Coronary artery (tissue), 2 donors: ENCODE results near the gene SPEG.

Experiments used
- DNase-seq: peaks from one replicate; pipeline ENCODE4 v3.0.0-alpha.2; 2017; ENCODE audit warnings: low spot score
- H3K27ac ChIP-seq, 2 donors: fragments of 200-600 bp; sonication (generic); one replicate each; pipeline ENCODE4 v1.5.1; 2016 to 2019
- H3K4me3 ChIP-seq: fragments of 200-600 bp; sonication (generic); 2 replicates; pipeline ENCODE4 v1.5.1; 2016; ENCODE audit warnings: mild to moderate bottlenecking, moderate library complexity
- TF ChIP-seq, protein P1 (sequence below): fragments of 200-600 bp; sonication (generic); IDR thresholded peaks from one replicate; pipeline ENCODE4 v1.5.1; 2019; ENCODE audit warnings: antibody characterized with exemption

The SPEG gene

DNA sequence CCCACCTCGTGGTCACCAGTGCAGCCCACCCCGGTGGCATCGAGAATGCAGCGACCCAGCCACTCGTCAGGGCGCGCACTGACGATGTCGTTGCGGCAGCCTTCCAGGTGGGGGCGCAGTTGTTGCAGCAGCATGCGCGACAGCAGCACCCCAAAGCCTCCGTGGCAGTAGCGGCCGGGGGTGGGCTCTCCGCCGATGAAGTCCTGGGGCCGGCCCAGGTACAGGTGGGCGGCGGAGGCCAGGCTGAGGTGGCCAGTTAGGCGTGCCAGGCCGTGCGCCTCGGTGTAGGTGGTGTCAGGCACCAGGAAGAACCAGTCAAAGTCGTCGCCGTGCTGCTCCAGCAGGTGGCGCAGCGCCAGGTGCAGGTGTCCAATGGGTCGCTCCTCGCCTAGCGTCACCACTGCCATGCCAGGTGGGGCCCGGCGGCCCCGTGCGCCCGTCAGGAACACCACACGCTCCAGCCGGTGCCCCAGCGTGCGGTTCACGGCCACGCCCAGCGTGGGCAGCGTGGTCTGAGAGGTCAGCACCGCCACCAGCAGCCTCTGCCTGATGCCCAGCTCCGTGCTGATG, 107.1 kb downstream of the SPEG start:
- H3K4me3 ChIP-seq, result peak overlapping the region; percentile 54

DNA sequence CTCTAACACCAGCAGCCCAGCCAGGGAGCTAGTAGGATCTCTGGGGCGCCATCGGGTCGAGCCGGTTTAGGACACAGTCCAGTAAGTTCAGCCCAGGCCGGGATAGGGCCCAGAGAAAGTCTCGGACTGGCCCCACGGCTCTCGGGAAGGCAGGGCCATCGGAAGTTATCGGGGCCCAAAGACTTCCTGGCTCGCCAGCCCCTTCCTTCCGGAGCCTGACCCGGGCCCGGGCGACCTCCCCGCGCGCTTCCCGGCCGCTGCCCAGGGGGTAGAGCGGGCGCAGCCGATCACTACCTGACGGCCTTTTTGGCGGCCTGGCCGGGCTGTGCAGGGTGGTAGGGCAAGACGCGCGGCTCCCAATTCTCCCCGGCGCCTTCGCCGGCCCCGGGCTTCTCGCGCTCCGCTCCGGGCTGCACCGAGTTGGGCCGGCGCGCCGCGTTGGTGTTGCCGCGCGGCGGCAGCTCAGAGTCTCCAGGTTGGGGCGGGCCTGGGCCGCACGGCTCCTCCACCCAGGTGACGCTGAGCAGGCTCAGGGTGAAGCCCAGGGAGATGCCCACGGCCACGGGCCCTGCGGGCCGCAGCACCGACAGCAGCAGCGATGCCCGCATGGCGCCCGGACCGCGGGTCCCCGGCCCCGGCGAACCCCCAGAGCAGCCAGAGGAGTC, 108.4 kb downstream of the SPEG start:
- DNase-seq, result no peak

More for the DNA sequence above, 107.1 kb downstream of the SPEG start:
- H3K27ac ChIP-seq, result peak overlapping the region in 1 of 2 donors; percentile 97
- TF ChIP-seq, protein P1, sequence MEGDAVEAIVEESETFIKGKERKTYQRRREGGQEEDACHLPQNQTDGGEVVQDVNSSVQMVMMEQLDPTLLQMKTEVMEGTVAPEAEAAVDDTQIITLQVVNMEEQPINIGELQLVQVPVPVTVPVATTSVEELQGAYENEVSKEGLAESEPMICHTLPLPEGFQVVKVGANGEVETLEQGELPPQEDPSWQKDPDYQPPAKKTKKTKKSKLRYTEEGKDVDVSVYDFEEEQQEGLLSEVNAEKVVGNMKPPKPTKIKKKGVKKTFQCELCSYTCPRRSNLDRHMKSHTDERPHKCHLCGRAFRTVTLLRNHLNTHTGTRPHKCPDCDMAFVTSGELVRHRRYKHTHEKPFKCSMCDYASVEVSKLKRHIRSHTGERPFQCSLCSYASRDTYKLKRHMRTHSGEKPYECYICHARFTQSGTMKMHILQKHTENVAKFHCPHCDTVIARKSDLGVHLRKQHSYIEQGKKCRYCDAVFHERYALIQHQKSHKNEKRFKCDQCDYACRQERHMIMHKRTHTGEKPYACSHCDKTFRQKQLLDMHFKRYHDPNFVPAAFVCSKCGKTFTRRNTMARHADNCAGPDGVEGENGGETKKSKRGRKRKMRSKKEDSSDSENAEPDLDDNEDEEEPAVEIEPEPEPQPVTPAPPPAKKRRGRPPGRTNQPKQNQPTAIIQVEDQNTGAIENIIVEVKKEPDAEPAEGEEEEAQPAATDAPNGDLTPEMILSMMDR, result peak; percentile 86
- peak; percentile 84 for DNase-seq

DNA sequence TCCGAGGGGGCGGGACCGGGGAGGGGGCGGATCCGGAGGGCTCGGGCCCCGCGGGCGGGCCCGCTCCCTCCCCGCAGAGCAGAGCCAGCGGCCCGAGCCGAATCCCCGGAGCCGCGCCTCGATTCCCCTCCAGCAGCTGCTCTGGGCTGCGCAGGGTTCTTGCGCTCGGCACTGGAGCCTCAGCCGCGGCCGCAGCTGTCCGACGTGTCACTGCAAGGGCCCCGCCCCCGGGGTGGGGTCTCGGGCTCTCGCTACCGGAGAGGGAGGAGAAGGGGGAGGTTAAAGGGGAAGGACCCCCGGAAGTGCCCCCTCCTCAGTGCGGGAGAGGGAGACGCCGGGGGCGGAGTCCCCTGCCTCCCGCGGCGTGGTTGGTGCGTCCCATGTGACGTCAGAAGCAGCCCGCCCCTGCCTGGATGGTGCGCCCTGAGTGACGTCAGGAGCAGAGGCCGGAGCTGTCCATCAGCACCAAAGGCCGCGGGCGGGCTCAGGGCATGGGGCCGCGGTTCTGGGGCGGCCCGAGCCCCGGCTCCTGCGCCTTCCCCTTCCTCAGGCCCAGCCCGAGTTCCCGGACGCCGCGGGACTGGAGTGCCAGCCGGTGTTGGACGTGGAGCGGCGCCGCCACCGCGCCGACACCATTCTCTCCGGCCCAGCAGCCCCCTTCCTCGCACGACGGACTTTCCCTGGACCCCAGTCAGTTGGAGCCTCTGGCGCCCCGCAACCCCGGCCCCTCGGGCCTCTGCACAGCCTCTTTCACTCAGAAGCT, 109.1 kb downstream of the SPEG start, which contains the start of the genes CHPF and TMEM198:
Gene CHPF (minus strand): TSS at position 214 of the 763 bp plus-strand sequence. CDS start 271 bp downstream, outside the sequence.
Gene TMEM198 (plus strand): TSS at position 433 of the 763 bp plus-strand sequence. CDS start 700 bp downstream, outside the sequence.
- peak within 1 kb of the TSS; percentile 94 for H3K4me3 ChIP-seq
- DNase-seq, result peak; percentile 99
- TF ChIP-seq, protein P1, result no peak
- peak within 1 kb of the TSS; percentile 81 to 97 for H3K27ac ChIP-seq

More for the DNA sequence above, 108.4 kb downstream of the SPEG start:
- Histone ChIP-seq H3K27ac (peak overlapping the region; percentile 81 to 97), H3K4me3 (peak overlapping the region; percentile 94)
- TF ChIP-seq, protein P1, result no peak

DNA sequence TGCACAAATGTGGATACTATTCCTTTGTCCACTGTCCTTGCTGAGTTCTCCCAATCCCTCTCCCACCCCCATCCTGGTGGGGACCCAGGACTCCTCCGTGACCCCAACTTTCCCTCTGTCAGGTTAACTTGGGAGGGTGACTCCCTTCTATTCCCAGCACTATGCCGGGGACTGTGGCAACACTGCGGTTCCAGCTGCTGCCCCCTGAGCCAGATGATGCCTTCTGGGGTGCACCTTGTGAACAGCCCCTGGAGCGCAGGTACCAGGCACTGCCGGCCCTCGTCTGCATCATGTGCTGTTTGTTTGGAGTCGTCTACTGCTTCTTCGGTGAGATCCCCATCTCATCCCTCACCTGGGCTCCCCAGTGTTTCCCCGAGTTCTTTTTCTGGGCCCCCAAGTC, 109.9 kb downstream of the SPEG start:
- no peak for DNase-seq
- H3K4me3 ChIP-seq, result peak overlapping the region; percentile 94
- TF ChIP-seq, protein P1, result no peak
- peak overlapping the region; percentile 81 to 97 for H3K27ac ChIP-seq

DNA sequence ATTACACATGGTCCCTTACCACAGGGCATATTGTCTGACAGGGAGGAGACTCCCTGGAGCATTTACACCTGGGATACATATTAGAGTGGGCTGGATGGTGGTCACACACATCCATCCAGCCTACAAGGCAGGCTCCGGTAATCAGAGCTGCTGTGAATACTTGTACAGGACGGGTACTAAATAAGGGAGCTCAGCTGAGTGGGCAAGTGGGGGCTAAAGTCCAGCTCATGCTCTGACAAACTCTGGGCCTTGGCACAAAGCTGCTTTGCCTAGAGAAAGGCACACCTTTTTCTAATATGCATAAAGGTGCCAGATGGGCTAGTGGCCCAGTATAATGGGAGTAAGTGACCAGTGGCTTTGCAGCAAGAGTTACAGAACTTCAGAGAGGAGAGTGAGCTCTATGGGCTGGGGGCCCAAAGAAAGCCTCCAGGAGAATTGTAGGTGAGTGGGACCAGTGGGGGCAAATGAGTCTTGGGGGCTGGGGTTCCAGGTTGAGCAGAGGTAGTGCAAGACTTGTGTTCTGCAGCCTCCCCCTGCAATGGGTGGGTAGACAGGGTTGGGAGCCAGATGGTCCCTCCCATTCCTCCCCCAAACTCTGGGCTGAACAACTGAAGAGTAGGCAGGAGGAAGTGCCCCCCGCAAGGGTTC, 110.8 kb downstream of the SPEG start:
- TF ChIP-seq, protein P1, result no peak
- no peak for DNase-seq
- H3K27ac ChIP-seq, result no peak overlapping the region
- no peak overlapping the region for H3K4me3 ChIP-seq

DNA sequence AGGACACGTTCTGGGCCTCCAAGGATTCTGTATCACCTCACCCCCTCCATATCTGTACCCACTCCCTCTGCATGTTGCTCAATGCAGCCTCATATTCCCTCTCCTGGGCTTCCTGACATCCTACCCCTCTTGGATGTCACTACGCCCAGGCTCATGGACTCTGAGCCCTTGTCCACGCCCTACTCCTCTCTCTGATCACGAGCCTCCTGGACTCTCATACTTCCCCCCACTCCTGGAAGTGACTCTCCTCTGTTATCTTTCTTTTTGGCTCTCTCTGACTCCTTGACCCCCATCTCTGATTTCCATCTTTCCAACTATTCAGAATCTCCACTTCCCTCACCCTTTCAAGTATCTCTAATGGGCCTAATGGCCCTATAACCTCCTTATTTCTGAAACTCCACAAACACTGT, 111.3 kb downstream of the SPEG start:
- TF ChIP-seq, protein P1, result no peak
- H3K27ac ChIP-seq, result no peak overlapping the region
- no peak for DNase-seq
- no peak overlapping the region for H3K4me3 ChIP-seq
